GM18858 (cell line): ENCODE results near the gene ITK.
A peak's percentile ranks its signal among the peaks of the same experiment; 100 is the strongest.

Experiments
- ATAC-seq: cut with Tn5 transposase; IDR thresholded peaks from one replicate; pipeline ENCODE4 v1.9.1; 2021; ENCODE audit not compliant: unreplicated experiment

Gene ITK

DNA sequence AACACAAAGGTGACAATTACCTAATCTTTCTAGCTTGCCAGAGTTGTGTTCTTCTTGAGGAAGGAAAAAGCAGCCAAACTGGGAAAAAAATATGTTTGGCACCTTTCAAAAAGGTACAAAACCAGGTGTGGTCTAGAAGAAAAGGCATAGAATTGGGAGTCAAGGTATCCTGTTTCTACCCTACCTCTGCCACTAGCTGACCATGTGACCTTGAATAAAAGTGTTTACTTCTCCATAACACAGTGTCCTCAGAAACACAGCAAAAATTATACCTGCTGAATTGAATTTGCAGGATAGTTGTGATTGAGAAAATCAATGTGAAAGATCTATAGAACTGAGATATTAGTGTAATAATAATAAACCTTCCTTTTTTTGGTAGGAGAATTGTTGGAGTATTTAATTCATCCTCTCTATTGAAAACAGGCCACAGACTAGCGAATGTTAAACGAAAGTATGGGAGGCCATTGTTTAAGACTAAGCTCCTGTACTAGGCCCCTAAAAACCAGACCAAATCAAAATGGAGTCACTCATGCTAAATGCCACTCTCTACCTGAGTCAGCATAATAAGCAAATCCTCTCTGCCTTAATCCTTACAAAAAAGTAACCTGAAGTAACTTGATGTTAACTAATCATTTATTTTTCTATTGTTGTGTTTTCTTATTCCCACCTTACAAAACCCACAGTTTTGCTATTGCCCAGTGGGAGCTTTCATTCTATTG lies 97.8 kb downstream of the ITK start:
- no peak for ATAC-seq

DNA sequence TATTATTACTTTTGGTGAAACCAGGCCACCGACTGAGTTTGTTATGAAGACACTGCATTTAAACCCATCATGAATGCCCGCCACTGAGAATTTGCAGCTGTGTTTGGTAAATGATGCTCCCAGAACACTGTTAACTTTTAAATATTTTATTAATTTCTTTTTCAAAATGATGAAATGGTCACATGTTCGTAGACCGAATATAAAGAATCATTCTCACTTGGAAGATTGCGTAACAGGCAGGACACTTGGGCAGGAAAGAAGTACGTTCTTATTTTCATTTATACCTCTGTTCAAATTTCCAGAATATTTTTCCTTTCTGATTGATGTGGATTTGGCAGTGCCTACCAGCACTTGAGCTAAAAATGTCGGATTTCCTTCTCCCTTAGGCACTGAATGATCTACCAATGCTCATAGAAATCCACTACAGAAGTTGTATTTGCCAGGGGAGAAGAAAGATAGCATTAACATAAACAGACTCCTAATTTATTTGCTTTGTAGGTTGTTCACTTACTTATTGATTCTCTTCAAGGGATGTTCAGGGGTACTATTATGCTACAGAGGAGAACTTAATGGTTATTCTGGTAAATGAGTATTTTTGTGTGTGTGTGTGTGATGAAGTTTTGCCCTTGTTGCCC lies 99.1 kb downstream of the ITK start:
- ATAC-seq, result no peak

DNA sequence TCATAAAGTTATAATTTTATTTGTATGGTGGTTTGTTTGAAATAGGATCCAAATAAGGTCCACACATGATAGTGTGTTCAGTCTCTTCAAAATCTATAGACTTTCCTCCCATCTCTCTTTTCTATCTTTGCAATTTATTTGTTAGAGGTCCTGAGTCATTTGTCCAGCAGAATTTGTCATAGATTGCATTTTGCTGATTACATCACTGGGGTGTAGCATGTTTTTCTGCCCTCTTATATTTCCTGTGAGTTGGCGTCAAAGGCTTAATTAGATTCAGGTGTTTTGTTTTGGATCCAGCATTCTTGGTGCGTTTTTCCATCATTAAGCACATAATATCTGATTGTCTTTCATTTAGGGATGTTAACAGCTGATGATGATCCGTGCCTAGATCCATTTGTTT lies 100.3 kb downstream of the ITK start:
- ATAC-seq, result no peak

DNA sequence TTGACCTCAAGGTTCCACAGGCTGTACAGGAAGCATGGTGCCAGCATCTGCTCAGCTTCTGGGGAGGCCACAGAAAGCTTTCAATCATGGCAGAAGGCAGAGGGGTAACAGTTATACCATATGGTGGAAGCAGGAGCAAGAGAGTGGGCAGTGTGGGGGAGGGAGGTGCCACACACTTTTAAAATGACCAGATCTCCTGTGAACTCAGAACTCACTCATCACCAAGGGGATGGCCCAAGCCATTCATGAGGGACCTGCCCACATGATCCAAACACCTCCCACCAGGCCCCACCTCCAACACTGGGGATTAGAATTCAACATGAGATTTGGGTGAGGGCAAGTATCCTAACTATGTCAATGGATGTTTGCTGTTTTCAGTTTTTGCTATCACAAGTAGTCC lies 101.5 kb downstream of the ITK start:
- no peak for ATAC-seq

DNA sequence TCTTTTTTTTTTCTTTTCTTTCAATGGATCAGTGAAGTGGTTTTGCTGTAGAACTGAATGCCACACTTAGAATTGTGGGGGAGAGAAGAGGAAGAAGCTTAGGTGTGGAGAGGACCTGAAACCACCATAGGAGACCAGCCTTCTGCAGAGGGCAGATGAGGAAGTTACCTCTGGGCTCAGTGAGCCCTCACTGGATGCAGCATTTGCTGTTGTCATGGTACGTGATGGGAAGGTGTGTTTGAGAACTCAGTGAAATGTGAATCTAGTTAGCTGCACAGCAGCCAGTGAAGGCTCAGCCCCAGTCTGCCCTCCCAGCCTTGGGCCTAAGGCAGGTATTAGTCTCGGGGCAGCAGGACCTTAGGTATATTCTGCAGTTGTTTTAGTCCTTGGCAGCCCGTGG lies 102.8 kb downstream of the ITK start:
- ATAC-seq, result peak; percentile 100

DNA sequence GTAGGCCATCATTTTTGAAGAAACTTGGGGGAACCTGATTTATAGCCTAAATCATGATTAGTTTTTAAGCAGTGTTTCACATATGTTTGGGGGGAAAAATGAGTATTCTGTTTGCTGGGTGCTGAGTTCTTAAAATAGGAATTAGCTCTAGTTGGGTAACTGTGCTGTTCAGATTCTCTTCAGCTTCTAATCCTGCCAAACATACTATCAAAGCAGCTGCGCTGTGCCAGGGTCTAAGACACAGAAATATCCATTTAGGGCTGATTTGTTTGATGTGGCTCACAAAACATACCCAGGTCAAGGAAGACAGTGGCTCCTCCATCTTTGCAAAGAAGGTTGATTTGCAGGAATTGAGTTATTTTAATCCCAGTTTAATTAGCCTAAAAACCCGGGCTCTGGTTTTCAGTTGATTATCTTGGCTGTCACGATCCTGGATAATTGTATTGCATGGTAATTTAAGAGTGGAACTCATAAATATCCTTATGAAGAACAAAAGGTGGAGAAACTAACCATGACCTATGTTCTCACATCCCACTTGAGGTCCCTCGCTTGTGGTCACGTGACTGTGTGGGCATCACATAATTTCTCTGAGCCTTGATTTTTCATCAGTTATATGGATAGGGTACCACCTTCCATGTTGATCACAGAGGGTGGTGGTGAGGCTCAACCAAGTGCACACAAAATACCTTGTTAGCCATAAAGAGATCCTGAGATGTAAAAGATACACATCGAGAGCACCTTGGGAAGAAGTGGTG lies 104.0 kb downstream of the ITK start:
- ATAC-seq, result no peak

DNA sequence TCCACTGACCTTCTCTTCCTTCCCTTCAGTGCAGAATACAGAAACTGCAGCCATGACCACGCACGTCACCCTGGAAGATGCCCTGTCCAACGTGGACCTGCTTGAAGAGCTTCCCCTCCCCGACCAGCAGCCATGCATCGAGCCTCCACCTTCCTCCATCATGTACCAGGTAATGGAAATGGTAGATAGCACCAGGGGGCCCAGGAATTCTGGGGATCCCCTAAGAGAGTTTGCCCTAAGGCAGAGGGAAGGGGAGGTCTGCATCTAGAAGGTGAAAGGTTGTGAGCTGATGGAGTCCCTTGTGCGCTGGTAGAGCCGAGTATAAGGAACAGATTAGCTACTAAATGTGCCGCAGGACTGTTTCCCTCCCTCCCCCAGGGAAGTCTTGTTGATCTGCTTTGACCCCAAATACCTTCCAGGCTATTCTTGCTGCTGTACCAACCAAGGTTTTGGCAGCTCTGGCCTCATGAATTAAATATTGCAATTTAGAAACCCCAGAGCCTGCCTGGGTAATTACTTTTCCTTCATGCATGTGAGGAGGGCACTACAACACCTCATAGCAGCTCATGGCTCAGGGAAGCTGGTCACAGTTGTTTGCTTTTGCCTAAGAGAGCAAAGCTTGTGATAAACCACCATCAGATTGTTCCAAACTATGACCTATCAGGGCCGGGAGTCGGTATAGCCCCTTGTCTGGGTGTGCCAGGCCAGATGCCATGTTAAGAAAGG lies 104.8 kb downstream of the ITK start:
- no peak for ATAC-seq

DNA sequence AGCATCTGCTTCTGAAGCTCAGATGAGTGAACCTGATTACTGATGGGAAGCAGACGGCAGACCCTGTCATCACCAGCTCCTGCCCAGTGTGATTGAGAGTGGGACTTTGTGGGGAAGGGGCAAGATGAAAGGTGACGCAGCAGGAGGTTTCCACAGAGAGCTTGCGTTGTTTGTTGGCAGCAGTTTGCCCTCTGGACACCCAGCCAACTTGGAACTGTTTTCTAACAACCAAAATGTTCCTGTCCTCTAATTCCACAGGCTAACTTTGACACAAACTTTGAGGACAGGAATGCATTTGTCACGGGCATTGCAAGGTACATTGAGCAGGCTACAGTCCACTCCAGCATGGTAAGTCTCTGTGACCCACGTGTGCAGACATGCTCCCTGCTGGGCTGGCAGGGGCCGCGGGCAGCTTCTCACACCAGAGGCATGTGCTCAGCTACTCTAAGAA lies 106.1 kb downstream of the ITK start:
- ATAC-seq, result no peak

DNA sequence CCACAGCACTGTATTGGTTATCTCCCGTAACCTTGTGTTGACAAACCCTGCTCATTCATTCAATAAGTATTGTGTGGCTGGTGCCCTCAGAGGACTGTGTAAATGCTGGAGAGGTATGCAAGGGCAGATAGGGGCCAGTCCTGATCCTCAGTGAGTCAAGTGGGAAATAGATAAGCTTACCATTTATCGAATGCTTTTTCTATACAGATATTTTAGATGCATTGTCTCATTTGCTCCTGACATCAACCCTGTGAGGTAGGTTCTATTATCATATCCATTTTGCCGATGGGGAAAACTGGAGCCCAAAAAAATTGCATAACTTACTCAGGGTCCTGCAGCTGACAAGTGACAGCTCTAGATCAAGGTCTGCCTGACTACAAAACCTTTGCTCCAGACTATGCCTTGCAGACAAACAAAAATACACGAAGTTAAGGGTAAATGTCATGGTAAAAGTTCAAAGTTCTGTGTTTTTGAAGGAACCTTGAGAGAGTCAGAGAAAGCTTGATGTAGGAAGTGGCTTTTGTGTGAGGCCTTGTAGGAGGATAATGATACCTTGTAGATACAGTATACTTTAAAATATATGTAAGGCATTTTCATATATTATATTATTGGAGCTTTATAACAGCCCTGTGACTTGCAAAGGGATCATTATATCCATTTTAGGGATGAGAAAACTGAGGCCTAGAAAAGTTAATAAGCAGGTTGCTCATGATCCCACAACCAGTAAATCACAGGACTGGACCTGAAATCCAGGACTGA lies 107.9 kb downstream of the ITK start:
- ATAC-seq, result no peak

DNA sequence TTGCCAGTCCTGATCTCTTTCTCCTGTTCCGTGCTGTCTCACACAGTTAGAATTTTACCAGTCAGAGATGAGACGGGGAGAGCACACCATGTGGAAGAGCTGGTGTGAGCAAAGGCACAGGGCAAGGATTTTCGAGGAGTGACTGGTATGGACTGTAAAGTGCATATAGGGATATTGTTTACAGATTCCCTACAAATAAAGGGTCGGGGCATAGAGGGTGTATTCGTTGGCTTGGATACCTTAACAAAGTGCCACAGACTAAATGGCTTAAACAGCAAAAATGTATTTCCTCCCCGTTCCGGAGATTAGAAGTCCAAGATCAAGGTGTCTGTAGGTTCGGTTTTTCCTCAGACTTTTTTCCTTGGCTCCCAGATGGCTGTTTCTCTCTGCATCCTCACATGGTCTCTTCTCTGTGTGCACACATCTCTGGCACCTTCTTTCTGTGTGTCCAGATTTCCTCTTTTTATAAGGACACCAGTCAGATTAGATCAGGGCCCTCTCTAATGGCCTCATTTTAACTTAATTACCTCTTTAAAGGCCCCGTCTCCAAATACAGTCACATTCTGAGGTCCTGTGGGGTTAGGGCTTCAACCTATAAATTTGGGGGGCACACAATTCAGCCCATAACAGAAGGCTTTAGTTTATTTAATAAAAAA lies 108.7 kb downstream of the ITK start:
- no peak for ATAC-seq

DNA sequence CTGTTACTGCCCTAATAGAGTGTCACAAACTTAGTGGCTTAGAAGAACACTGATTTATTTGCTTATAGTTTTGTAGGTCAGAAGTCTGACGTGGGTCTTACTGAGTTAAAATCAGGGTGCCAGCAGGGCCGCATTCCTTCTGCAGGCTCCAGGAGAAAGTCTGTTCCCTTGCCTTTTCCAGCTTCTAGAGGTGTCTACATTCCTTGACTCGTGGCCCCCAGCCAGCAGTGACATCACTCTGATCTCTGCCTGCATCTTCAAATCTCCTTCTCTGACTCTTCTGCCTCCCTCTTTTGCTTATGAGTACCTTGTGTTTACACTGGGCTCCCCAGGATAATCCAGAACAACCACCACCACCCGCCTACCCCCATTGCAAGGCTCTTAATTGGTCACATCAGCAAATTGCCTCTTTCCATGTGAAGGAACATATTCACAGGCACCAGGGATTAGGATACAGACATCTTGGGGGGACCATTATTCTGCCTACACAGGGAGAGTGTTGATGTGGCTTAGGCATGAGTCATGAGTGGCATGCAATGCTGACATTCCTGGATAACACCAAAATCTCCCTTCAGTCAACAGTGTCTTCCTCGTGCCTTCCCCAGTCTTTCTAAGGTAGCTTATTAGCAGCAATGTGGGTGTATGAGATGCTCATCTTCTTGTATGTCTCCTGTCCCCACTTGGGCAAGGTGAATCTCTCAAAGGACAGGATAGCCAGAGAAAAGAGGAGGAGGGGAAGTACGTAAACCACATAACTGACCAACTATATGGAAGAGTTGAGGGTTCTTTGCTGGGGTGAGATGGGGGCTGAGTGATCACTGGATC lies 109.7 kb downstream of the ITK start:
- no peak for ATAC-seq

DNA sequence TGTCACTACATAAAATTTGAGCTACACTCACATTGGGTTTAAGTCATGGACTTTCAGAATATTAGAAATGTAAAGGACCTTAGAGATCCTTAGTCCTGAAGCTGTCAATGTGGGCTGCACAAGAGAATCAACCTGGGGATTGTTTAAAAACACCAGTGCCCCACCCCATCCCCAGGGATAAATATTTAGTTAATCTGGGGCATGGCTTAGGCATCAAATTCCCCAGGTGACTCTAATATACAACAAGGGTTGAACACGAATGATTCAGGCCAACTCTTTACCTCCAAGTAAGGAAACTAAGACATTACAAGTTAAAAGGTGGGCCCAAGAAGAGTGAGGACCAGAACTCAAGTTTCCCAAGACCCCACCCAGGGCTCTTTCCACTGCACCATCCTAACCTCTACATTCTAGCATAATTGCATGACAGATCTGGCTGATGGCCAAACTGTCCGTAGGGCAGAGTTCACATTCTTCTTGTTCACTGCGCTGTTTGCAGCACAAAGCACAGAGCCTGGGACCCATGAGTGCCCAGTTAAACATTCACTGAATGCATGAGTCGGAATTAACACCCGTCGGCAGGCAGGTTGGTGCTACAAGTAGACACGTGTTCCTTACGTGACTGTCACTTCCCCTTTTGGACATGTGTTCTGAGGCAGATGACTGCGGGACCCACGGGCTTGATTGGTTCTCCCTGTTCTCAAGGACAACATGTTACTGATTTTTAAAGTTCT lies 110.5 kb downstream of the ITK start:
- ATAC-seq, result peak; percentile 85

DNA sequence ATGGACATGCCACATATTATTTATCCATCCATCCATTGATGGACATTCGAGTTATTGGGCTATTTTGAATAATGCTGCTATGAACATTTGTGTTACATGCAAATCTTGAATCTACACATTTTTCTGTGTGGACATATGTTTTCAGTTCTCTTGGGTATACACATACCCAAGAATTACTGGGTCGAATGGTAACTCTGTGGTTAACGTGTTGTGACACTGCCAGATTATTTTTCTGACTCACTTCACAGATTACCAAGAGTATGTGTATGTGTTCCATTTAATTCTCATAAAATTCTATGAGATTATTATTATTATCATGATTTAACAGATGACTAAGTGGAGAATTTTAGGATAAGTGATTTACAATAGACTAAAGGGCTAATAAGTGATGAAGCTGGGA lies 112.0 kb downstream of the ITK start:
- no peak for ATAC-seq

DNA sequence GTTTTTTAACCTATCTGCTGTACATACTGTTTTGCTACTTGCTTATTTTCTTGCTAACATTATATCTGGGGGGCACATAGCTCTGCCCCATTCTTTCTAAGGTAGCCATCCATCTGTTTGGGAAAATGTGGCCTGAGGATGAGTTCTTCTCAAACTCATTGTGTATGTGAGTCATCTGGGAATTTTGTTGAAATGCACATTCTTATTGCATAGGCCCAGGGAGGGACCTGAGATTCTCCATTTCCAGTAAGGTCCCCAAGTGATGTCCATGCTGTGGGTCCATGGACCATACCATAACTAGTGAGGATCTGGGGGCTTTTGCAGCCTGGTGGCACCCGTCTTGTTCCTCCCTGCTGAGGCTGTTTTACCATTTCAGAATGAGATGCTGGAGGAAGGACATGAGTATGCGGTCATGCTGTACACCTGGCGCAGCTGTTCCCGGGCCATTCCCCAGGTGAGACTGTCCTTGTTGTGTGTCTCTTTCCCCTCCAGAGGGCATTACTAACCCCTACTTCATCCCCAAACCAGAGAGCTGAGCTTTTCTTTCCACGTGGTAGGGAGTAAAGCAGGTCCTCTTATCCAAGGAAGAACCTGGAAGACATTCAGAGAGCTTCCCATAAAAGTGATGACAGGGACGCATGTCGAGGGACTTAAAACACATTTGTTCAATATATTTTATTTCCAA lies 113.9 kb downstream of the ITK start:
- ATAC-seq, result no peak

DNA sequence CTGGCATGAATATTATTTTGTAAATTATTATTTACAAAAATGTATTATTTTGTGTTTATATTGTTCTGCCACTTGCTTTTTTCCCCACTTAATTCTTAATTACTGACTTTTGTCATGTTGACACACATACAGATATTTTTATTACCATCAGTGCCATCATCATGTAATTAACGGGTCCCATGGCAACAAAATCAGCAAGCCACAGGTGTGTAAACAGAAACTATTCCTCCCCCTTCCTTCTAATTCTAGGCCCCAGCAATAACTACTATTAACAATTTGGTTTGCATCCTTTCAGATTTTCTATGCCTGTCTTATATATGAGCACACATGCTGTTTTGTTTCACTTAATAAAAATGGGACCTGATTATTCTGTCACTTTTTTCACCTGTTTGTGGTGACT lies 114.6 kb downstream of the ITK start:
- ATAC-seq, result no peak

DNA sequence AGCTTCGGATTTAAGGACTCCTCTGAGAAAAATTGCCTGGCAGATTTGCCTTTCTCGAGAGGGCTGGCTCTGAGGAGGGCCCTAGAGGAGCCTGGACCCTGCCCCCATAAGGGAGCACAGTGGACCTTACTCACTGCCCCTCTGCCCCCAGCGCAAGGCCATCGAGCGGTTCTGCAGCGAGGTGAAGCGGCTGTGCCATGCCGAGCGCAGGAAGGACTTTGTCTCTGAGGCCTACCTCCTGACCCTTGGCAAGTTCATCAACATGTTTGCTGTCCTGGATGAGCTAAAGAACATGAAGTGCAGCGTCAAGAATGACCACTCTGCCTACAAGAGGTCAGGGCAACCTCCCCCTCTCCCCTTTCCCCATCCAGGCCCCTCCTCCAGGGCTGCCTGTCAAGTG lies 119.9 kb downstream of the ITK start:
- ATAC-seq, result no peak

DNA sequence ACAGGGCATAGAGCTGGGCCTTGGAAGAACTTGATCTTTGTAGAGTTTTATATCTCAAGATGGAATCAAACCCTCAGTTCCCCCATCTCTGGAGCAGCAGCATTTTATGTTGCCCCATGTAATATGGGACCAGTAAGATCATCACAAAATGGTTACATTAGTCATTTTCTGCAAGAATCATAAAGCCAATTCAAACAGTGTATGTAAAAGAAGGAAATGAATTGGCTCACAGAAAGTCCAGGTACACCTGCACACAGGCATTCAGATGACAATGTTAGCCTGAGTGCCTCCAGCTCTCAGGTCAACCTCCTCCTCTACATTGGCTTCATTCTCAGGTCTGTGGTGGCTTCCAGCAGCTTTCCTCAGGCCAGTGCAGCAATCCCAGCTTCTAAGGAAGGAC lies 120.4 kb downstream of the ITK start:
- ATAC-seq, result no peak

DNA sequence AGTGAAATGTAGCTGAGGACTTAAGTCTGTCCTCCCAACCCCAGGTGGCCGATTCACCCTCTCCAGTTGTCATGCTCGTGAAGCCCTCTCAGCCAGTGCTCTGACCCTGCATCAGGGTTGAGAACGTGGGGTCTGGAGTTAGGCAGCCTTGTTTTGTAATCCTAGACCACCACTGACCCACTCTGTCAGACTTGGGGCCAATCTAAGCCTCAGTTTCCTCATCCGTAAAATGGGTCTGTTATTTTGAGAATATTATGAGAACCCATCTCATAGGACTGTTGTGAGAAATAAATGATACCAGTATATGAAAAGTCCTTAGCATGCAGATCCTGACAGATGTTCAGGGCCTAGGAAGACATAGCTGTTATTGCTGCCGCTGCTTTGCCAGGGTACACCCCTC lies 122.4 kb downstream of the ITK start:
- no peak for ATAC-seq
